Activated CD4-positive, alpha-beta T cell treated with anti-CD3 and anti-CD28 coated beads for 48 hours (primary cell): Measurements from ENCODE around the gene FADS2.
A peak's percentile ranks its signal among the peaks of the same experiment; 100 is the strongest.

Experiments used
- DNase-seq: peaks from one replicate; pipeline ENCODE4 v3.0.0-alpha.2; 2020

FADS2 gene

DNA sequence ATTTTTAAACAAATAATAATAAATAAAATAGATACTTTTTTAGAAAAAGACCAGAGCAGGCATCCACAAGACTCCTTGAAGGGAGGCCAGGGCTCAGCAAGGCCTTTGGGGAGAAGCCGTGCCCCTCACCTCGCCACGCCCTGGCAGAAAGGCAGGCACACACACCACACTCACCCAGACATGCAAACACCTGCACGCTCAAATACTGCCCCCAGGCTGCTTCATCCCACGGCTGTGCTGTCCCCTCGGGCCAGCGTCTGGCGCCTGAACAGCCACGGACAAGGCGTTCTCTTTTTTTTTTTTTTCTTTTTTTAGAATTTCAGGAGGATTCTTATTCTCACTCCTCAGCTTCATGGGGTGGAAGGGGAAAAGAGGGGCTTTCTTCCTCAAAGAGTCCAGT lies 61.7 kb downstream of the FADS2 start:
- DNase-seq, result no peak

DNA sequence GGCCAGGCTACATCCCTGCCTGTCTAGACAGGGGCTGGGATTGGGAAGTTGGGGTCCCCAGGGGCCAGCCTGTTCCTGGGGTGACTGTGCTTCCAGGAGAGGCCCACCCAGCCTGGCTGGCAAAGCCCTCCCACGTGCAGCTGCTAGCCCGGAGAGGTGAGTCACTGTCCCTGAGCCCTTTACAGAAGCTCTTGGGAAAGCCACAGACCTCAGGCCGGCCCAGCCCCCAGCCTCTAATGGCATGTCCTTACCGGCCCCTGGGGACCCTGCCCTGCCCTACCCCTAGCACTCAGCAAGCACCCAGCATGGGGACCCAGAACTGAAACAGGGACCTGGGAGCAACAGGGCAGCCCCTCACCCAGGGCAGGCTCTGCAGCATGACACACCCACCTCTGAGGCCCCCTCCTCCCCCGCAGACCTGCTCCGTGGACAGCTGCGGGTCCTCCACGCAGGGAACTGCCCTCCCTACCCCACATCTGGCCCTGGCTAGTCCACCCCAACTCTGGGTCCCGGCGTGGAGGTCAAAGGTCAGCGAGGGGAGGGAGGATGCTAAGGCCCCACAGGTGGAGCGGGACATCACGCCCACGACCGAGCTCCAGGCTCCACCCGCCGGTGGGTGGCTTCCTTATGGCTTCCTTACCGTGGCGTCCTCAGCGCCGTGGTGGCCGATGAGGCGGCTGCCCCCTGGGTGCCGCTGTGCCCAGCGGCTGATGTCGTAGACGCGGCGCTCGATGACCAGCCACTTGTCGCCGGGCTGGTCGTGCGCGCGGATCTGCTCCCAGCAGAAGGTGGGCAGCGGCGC lies 62.6 kb downstream of the FADS2 start:
- peak; percentile 41 for DNase-seq

DNA sequence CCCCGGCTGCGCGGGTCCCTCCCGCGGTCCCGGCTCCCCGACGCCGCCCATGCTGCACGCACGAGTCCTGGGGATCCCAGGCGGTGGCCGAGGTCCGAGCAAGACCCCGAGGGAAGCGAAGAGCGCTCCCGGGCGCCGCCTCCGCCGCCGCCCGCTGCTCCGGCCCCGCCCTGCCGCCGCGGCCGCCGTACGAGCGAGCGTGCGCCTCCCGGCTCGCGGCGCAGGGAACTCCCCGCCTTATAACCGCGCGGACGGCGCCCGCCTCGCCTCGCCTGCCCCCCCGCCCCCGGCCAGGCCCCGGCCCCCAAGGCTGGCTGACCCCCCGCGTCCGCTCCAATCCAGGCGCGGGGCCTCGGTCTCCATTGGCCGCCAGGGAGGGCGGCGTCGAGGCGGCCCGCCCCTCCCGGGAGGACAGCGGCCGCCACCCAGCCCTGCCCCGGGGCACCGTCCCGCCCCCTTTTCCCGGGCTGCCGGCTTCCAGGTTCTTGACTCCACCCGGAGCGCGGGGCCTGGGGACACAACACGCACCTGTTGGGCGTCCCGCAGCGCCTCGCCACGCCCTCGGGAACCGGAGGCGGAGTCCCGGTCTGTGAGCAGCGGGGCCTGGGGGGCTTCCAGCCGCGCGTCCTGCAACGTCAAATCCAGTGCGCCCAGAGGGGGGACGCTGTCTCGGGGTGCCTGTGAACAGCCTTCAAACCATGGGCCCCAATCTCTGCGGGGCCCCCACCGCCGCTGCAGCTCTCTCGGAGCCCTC lies 63.4 kb downstream of the FADS2 start, which contains the start of gene FADS3:
Gene FADS3 (minus strand): TSS at position 215 of the 754 bp plus-strand sequence. CDS start 164 bp downstream, at position 51.
- peak; percentile 54 for DNase-seq

DNA sequence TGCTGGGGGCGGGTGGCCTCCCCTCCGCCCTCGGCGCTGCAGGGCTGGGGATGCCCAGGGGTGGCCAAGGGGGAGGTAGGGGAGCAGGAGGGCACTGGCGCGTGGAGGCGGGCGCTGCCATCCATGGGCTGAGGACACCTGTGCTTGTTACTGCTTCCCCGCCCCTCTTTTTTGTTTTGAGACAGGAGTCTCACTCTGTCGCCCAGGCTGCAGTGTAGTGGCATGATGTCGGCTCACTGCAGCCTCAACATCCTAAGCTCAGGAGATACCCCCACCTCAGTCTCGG lies 63.9 kb downstream of the FADS2 start:
- DNase-seq, result no peak

DNA sequence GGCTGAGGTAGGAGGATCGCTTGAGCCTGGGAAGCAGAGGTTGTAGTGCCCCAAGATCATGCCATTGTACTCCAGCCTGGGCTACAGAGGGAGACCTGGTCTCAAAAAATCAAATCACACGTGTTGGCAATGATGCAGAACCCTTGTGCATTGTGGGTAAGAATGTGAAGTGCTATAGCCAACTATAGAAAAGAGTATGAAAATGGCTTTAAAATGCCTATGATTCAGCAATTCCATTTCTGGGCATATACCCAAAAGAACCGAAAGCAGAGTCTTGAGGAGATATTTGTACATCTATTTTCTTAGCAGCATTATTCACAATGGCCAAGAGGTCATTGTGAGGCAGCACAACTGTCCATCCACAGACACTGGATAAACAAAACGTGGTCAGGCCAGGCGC lies 65.9 kb downstream of the FADS2 start:
- no peak for DNase-seq

DNA sequence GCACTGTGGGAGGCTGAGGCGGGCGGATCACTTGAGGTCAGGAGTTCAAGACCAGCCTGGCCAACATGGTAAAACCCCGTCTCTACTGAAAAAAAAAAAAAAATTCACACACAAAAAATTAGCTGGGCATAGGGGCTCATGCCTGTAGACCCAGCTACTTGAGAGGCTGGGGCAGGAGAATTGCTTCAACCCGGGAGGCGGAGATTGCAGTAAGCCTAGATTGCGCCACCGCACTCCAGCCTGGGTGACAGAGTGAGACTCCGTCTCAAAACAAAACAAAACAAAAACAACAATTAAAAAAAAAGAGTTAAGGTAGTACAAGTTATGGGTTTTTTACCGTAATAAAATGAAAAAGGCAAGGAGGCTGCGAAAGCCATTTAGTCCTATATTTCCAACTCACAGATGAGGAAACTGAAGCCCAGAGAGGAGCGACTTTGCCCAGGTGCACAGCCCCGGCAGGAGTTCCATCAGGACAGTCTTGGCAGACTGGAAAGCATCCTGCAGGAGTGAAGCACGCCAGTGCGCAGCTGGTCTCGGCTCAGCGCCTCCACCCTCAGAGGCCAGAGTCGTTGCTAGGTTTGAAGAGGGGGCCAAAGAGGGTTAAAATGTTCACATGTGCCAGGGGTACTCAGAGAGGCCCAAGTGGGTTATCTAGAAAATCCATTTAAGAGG lies 67.1 kb downstream of the FADS2 start:
- no peak for DNase-seq

DNA sequence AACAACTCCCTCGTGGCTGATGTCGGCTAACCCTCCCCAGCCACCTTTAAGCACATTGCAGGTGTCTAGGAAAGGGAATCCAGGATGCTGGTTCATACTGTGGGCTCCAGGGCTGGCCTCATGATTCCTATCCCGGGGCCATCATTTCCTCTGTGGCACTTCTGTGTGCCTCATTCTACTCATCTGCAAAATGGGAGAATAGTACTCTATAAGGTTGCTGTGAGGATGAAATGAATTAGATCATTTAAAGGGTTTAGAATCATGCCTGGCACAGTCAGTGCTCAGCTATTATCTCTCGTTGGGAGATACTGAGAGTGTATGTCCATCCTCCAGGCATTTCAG lies 67.6 kb downstream of the FADS2 start:
- no peak for DNase-seq

DNA sequence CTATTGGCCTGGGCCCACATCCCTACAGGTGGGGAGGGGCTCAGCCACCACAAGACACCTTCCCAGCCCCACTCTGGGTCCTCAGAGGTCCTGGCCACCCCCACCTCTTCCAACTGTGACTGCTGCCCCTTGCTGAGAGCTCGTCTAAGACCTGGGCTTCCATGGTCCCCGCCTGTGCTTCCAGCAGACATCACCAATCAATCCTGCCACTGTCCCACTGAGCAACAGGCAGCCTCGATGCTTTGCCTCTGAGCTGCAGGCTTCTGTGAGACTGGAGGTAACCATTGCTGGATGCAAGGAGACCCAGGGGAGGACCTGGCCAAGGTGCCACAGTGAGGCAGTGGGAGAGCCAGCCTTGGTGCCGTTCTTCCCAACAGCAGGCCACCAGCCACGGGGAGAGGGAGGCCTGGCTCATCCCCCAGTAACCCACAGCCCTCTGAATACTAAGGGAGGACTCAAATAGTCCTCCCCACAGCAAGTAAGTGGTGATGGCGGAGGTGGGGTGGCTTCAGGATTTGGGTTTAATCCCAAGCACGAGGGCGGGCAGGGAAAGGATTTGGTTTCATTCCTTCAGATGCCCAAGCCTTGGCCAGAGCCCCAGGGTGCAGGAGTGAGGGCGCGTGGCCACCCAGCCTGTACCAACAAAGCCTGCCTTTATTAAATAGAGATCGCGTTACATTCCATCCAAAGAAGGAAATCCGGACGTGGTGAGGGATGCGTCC lies 68.7 kb downstream of the FADS2 start:
- no peak for DNase-seq

DNA sequence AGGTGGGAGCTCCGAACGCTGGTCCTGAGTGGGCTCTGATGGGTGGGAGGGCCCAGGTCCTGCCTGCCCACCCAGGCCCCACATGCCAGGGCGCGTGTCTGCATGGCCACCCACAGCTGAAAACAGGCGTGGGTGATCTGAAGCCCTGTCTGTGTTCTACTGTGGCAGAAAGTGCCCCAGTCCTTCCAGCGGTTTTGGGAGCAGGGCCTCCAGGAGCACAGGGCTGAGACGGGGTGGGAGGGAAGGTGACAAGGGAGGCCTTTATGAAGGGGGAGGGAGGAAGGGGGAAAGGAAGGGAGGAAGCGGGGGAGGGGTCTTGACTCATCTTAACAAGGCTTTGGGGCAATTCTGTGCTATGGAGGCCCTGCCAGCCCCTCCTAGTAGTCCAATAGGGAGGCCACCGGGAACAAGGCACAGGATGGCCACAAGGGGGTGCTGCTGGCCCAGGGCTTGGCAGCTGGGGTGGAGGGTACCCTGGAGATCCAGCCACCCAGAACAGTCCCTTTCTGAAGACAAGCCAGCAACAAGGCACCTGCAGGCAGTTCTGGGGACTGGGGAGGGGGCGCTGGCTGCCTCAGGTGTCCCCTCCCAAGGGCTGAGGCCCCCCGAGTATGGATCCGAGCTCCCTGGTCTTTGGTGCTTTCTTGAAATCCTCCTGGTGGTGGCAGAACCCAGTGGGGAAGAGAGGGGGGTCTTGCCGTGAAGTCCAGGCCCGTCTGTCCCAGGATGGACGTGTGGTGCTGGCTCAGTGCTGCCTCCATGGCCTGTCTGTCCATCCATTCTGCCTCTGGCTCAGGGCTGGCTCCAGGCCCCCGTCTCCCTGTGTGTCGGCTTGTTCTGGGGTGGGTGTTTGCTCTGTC lies 69.5 kb downstream of the FADS2 start:
- peak; percentile 88 for DNase-seq

DNA sequence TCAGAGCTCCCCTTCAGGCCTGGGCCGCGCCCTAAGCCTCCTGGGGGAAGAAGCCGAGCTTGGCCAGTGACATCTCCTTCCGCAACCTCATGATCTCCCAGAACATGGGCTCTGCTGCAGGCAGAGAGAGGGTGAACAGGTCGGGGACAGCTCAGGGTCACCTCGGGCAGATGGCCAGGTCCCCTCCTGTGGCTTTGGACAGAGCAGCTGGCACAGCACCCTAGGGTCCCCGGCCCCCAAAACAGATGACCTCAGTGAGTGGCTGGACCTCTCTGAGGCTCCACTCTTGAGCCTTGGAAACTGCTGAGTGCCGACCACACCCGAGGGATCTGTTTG lies 70.1 kb downstream of the FADS2 start:
- no peak for DNase-seq

DNA sequence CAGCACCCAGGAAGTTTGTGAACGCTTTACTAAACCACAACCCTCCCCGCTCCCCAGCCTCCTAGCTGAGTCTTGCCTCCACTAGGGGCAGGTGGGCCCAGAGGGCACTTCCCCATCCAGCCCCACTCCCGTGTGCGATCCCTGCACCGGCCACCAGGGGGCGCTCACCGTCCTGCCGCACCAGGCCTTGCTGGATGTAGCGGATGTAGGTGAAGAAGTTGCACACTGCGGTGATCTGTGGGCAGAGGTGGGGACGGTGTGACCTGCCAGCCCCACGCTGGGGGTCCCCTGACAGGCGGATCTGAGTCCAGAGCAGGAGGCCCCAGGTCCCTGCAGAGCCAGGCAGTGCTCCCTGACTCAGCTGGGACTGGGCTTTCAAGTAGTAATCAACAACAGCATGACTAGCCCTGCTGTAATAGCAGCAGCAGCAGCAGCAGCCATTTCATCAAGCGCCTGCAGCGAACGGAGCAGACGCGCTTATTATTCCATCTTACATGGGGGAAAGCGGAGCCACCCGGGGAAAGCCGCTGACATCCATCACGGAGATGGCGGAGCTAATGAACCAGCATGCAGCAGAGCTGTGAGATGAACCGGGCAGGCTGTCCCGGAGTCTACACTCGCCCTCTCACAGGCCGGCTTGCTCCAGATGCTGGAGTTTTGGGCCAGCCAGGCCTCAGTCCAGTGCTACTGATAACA lies 71.2 kb downstream of the FADS2 start:
- peak; percentile 96 for DNase-seq

DNA sequence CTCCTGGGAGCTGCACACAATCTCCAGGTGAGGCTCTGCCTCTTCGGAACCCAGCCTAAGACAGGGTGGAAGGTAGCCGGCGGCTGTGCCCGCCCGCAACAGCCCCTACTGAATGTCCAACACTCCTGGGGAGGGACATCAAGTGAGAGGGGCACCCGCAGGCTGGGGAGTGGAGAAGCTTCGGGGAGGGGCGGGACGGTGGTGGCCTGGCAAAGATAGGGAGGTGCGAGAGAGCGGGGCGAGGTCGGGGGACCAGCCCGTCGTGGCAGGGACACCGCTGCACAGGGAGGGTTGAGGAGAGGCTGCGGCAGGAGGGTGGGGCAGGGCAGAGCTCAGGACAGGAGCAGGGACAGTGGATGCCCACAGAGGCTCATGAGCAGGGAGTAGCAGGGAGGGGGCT lies 72.2 kb downstream of the FADS2 start:
- DNase-seq, result no peak

DNA sequence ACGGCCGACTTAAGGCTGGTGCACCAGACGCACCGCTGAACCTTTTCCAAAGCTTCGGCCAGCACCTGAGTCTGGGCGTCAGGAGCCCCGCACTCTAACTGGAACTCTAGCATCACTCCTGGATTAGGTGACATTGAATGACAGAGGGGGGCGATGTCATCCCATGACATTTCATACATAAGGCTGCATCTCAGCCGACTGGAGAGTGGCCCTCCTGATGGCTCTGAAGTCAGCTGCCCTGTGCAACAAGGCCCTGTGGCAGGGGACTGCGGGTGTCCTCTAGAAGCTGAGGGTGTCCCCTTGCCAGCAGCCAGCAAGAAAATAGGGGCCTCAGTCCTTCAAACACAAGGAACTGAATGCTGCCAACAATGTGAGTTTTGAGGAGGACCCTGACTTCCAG lies 73.3 kb downstream of the FADS2 start:
- DNase-seq, result no peak

DNA sequence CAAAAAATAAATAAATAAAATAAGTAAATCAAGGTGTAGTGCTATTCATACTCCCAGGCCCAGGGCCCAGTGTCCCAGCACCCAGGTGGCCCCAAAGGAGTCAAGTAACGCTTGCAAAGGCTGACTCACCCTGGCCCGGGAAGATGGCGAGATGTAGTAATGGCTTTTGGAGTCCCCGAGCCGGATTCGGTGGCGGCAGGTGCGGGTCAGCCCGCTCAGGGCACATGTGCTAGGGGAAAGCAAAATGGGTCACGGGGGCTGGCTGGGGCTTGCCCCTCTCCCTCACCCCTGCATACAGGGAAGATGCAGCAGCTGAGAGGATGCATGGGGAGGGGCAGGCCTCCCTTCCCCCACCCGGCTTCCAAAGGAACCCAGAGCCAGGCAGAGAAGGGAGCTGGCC lies 74.2 kb downstream of the FADS2 start:
- DNase-seq, result no peak

DNA sequence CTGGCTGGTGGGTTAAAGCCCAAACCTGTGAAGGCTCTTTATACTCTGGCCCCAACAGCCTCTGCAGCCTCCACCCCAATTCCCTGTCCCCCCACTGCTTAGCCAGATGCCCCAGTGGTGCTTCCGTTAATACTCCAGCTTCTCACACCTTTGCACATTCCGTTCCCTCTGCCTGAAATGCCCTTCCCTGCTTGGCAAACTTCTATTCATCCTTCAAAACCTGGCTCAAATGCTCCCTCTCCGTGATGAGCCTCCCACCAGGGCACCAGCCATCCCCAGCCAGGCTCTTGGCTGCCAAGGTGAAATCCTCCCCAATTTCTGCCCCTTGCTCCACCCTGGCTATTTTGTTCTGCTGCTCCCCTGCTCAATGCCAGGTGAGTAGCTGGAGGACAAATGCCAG lies 75.7 kb downstream of the FADS2 start:
- no peak for DNase-seq

DNA sequence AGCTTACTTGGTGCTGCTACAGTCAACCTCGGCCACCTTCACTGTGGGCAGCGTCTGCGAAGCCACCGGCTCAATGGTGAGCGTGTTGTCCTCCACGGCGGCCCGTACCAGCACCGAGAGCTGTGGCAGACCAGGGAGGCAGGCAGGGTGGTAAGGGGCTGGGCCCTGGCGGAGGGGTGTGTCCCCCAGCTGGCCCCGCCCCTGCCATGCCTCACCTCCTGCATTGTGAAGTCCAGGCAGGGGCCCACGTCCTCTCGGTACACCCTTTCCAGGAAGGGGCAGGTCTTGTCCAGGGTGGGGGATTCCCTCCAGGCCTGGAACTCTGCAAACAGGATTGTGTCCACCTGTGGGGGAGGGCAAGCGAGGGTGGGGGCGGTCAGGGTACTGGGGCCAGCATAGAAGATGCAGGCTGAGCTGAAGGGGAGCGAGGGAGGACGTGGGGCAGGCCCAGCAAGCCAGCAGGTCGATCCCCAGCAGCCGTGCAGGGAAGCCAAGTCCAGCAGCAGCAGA lies 76.5 kb downstream of the FADS2 start:
- peak; percentile 43 for DNase-seq

DNA sequence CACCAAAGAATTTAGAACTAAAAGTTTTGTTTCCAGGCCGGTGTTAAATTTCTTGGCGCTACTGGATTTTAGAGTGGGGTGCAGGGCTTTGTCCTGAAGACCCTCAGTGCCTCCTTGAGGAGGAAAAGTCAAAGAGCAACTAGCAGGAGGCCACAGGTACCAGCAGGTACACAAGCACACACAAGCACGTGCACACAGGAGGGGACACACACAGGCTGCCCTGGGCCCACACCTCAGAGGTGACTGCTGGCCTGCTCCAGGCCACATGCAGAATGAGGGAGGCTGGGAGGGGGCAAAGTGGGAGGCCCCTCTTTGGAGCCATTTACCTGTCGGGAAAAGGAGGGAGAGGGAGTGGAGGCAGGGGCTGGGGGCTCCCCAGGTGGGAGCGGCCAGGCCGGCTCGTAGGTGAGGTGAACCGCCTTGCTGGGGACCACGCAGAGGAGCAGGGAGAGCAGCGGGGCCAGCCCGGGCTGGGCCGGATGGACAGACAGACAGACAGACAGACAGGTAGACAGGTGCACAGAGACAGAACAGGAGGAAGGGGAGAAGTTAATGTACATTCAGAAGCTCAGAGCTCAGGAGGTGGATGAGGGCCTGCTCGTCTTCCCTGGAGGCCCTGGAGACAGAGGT lies 77.1 kb downstream of the FADS2 start:
- no peak for DNase-seq

DNA sequence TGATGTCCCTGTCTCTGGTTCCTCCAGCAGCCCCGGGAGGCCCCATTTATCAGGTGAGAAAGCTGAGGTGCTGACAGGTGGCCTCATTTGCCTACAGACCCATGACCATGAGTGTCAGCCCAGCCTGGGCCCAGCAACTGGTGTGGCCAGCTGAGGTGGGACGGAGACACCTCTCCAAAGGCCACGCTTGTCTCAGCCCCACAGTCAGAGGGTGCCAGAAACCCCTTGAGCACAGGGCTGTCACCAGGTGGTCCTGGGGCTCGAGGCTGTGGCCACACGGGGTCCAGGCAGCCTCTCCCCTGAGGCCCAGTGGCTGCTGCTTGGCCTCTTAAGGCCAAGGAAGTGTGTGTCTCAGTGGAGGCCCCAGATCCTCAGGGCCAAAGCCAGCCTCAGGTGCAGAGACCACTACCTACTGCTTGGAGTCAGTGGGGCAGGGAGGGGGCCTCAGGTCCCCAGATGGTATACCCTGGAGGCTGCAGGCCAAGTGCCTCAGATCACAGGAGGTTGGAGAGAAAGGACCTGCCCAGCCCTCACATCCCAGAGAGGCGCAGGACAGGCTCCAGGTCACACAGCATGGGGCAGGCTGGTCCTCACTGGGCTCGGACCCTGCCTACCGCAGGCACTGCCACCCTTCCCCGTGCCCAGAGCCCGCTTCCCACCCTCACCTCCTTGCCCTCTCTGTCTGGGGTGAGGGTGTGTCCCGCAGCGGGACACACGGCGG lies 77.9 kb downstream of the FADS2 start:
- DNase-seq, result no peak

DNA sequence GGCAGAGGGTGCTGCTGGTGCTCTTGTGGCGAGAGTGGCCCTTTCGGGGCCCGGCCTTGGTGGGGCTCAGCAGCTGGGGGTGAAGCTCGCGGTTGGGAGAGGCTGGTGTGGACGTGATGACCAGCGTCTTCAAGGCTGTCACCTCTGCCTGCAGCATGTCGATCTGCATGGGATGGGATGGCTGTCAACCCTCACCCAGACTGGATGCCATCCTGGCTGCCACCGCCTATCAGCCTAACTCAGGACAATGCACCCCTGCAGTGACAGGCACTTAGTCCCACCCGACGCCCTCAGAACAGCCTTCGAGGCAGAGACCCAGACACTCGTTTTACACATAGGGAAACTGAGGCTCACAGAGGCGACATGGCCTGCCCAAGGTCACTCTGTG lies 78.4 kb downstream of the FADS2 start:
- DNase-seq, result no peak

DNA sequence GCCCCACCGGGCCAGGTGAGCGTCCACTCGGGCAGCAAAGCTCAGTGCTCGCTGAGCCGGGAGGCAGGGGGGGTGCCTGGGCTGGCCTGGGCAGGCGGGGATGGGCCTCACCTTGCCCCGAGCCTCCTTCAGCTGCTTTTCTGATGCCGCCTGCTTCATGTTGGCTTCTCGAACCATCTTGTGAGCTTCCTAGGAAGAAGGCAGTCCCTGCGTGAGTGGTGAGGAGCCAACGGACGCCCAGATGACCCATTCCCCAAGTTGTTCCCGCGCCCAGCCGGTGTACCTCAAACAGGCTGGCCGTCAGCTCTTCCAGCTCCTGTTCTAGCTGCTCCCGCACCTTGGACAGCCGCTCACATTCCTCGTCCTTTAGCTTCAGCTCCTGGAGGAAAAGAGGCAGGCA lies 79.2 kb downstream of the FADS2 start:
- no peak for DNase-seq
